GM12878 (cell line): ENCODE measurements around the gene GTF2H1. TPM values are rescaled to one million over a fixed set of nuclear protein-coding genes. Genes with fewer than 3 reads are reported as not detected.

Experiments used
- ATAC-seq: fragments of 200-7000 bp; cut with Tn5 transposase; 3 replicates; pipeline ENCODE4 v1.9.1; 2020; ENCODE audit warnings: mild to moderate bottlenecking, moderate library complexity
- BruUV-seq: library from RNA; stranded (reverse); fragments of 400-500 nt; replicated peaks from 2 replicates; lab custom pipeline; 2021; lab: Mats Ljungman, UMichigan
- CTCF ChIA-PET: fragments of 300-600 bp; sonication (Branson Sonifier 250); formaldehyde crosslinking; extraction: SDS; loops from one replicate; lab custom pipeline; 2021; ENCODE audit warnings: inconsistent platforms; lab: Yijun Ruan, JAX
- POLR2A ChIA-PET: fragments of 350-600 bp; formaldehyde crosslinking; extraction: SDS; loops from one replicate; lab custom pipeline; 2021; ENCODE audit warnings: inconsistent platforms; lab: Charles Lee
- RAD21 ChIA-PET: fragments of 300-600 bp; sonication (Branson Sonifier 250); formaldehyde crosslinking; loops from one replicate; lab custom pipeline; 2023; ENCODE audit warnings: antibody characterized with exemption; ENCODE audit not compliant: unreplicated experiment; lab: Charles Lee
- SMC1A ChIA-PET: fragments of 300-600 bp; sonication (Branson Sonifier 250); formaldehyde crosslinking; loops from one replicate; lab custom pipeline; 2023; ENCODE audit not compliant: unreplicated experiment, uncharacterized antibody; lab: Charles Lee
- DNase-seq: peaks from one replicate; pipeline ENCODE4 v3.0.0-alpha.2; 2011; ENCODE audit warnings: low read depth, low spot score
- FAIRE-seq: peaks from 3 replicates; lab custom pipeline; 2011; peaks lifted over from hg19 to GRCh38; lab: Jason Lieb, UNC
- H2AFZ ChIP-seq: 2 replicates; pipeline ENCODE4 v1.6.0; 2011; ENCODE audit warnings: low read depth, low read length, control low read depth; ENCODE audit not compliant: control insufficient read depth
- H3K27ac ChIP-seq: 2 replicates; pipeline ENCODE4 v1.5.1; 2011; ENCODE audit warnings: control low read depth; ENCODE audit not compliant: control insufficient read depth, insufficient read depth
- H3K27me3 ChIP-seq, 2 experiments: replicated peaks in 1 of 2; 2 replicates each; pipeline versions ENCODE4 v1.6.0 to v1.6.1; 2011; ENCODE audit warnings: low read length in 1 of 2; ENCODE audit not compliant: control insufficient read depth in 2 of 2, insufficient read depth in 2 of 2
- H3K36me3 ChIP-seq, 2 experiments: 2 replicates each; pipeline ENCODE4 v1.5.1; 2011; ENCODE audit warnings: low read length in 1 of 2; ENCODE audit not compliant: control insufficient read depth in 2 of 2, insufficient read depth in 2 of 2
- H3K4me1 ChIP-seq: 2 replicates; pipeline ENCODE4 v1.6.1; 2011; ENCODE audit warnings: mild to moderate bottlenecking, low read length, moderate library complexity, mixed read lengths; ENCODE audit not compliant: control insufficient read depth, insufficient read depth
- H3K4me2 ChIP-seq: 2 replicates; pipeline ENCODE4 v1.6.0; 2011; ENCODE audit warnings: control low read depth; ENCODE audit not compliant: control insufficient read depth, insufficient read depth
- H3K4me3 ChIP-seq: fragments of 200-600 bp; sonication (generic); 2 replicates; pipeline ENCODE4 v1.5.1; 2016
- H3K79me2 ChIP-seq: 2 replicates; pipeline ENCODE4 v1.6.0; 2011; ENCODE audit warnings: low read length; ENCODE audit not compliant: control insufficient read depth, insufficient read depth
- H3K9ac ChIP-seq: 2 replicates; pipeline ENCODE4 v1.8.0; 2011; ENCODE audit warnings: low read length, control low read depth, mixed read lengths; ENCODE audit not compliant: control insufficient read depth, insufficient read depth
- H3K9me3 ChIP-seq: replicated peaks from 3 replicates; pipeline ENCODE4 v1.5.1; 2011; ENCODE audit warnings: mild to moderate bottlenecking, low read length; ENCODE audit not compliant: control insufficient read depth, insufficient read depth
- H4K20me1 ChIP-seq: 2 replicates; pipeline ENCODE4 v1.6.0; 2011; ENCODE audit not compliant: control insufficient read depth, insufficient read depth
- ASH2L ChIP-seq: fragments of 300-600, 200-600 bp; sonication (generic); IDR thresholded peaks from 2 replicates; pipeline ENCODE4 v1.6.1; 2017; ENCODE audit warnings: low read depth, mild to moderate bottlenecking, borderline replicate concordance
- BMI1 ChIP-seq: fragments of 450-650 bp; IDR thresholded peaks from 2 replicates; pipeline ENCODE4 v1.6.1; 2016; ENCODE audit warnings: mild to moderate bottlenecking, moderate library complexity, borderline replicate concordance
- CREM ChIP-seq: IDR thresholded peaks from 2 replicates; pipeline ENCODE4 v1.6.1; 2014; ENCODE audit warnings: antibody characterized with exemption, low read depth
- HDAC2 ChIP-seq: fragments of 200-600 bp; sonication (generic); IDR thresholded peaks from 2 replicates; pipeline ENCODE4 v1.6.1; 2017
- SMAD5 ChIP-seq: IDR thresholded peaks from 2 replicates; pipeline ENCODE4 v1.6.1; 2016; ENCODE audit warnings: antibody characterized with exemption, low read depth
- SREBF2 ChIP-seq: IDR thresholded peaks from 2 replicates; pipeline ENCODE4 v1.6.1; 2012; ENCODE audit warnings: mild to moderate bottlenecking, low read length
- TBL1XR1 ChIP-seq: IDR thresholded peaks from 2 replicates; pipeline ENCODE4 v1.6.1; 2012; ENCODE audit warnings: low read depth, low read length, improper control_type of control experiment
- TCF3 ChIP-seq: IDR thresholded peaks from 2 replicates; pipeline ENCODE4 v1.6.1; 2012; ENCODE audit warnings: low read depth, mild to moderate bottlenecking, low read length, borderline replicate concordance; ENCODE audit not compliant: insufficient read depth
- ZNF24 ChIP-seq: fragments of 450-650 bp; IDR thresholded peaks from 2 replicates; pipeline ENCODE4 v1.6.1; 2017; ENCODE audit warnings: antibody characterized with exemption, mild to moderate bottlenecking
- ZNF274 ChIP-seq: IDR thresholded peaks from one replicate; pipeline ENCODE4 v1.8.0; 2011; ENCODE audit not compliant: insufficient read length, insufficient read depth
- WGBS: methylation state at CpG from one replicate; pipeline ENCODE4 v1.1.6; 2016; ENCODE audit warnings: low lambda C conversion rate; ENCODE audit not compliant: insufficient replicate concordance, insufficient coverage; ENCODE audit errors: missing lambda C conversion rate; 5-methylcytosine and 5-hydroxymethylcytosine counted together
- in situ Hi-C: fragments of 300-500 bp; cut with MboI; formaldehyde crosslinking; loops from 9 replicates; pipeline ENCODE4 v1.14.3; 2018; ENCODE audit warnings: mixed read lengths
- intact Hi-C: fragments of 100-400 bp; cut with micrococcal nuclease; formaldehyde crosslinking; loops from one replicate; pipeline ENCODE4 v1.14.2; 2022; ENCODE audit not compliant: unreplicated experiment
- polyA plus RNA-seq, 11 experiments: library from polyadenylated mRNA; depleted of rRNA in 4 of 11; unstranded in 6 of 11; stranded (reverse) in 5 of 11; fragments of >200 nt; fragmentation: Nextera tagmentation in 4 of 11; fragmentation: Illumina TruSeq in 1 of 11; extraction: Ambion mirVana in 4 of 11; extraction: Trizol in 1 of 11; gene quantifications; 1 replicate in 1 of 11; 2 replicates in 10 of 11; pipeline versions ENCODE4 v1.2.1 to v1.2.3, GENCODE V29; 2011 to 2016; ENCODE audit warnings: inconsistent platforms in 2 of 11, missing spikeins in 2 of 11, low read depth in 1 of 11
- total RNA-seq, 4 experiments: library from RNA; depleted of rRNA in 3 of 4; stranded (reverse); fragments of >200 nt in 3 of 4; fragmentation: Illumina TruSeq in 1 of 4; extraction: Trizol in 1 of 4; gene quantifications; 2 replicates each; pipeline versions ENCODE4 v1.2.1 to v1.2.3, GENCODE V29; 2013 to 2021

The GTF2H1 gene
- total and polyA plus RNA-seq, 10 of the 15 experiments (the other 5 are each of a cell fraction or from before 2014, with no cell fraction given): 36.7 to 68.8 (median 46.6) TPM

DNA sequence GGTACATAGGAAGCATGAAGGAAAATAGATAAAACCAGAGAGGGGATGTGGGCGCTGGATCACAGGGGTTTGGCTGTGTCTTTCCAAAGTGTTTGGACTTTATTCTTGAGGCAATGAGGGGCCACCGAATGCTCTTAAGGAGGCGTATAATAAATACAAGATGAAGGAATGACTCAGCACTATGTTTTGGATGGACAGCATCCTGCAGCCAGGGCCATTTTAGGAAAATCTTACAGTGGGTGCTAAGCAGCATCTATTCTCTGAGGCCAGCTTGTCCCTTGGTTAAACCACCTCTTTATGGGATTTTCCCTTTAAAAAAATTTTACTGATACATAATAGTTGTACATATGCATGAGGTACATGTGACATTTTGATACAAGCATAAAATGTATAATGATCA lies 67.7 kb downstream of the GTF2H1 start:
- no peak overlapping the region for H2AFZ ChIP-seq
- H3K36me3 ChIP-seq: no peaks in the 10 kb centered on the region
- ChIA-PET CTCF (no interaction called here), RAD21 (no interaction called here), POLR2A (interaction anchor here (1.5 kb wide), 1 partner anchor 10 kb away, joined by 6 read pairs; no protein-coding TSS in a partner anchor), SMC1A (interaction anchor here (1.4 kb wide), 1 partner anchor 10 kb away, joined by 3 read pairs; no protein-coding TSS in a partner anchor)
- H3K4me3 ChIP-seq: no peak overlapping the region
- no peak for DNase-seq
- intact Hi-C loops (loop anchor here (10.0 kb wide), 1 partner anchor 135 kb away; the partner anchor contains the start of gene TSG101), in situ Hi-C loops (no loop called here)
- no peak overlapping the region for H3K27ac ChIP-seq
- TF ChIP-seq HDAC2: no peak
- no peak for TF ChIP-seq BMI1
- TF ChIP-seq SMAD5: no peak
- no peak for TF ChIP-seq TCF3
- TF ChIP-seq ZNF24: no peak
- TF ChIP-seq ZNF274: no peak
- TF ChIP-seq SREBF2: no peak
- TF ChIP-seq CREM: no peak
- no peak for TF ChIP-seq TBL1XR1
- no peak for TF ChIP-seq ASH2L
- 98% methylated on average over 3 of the region's 3 CpGs for WGBS
- no TSS peak for BruUV-seq
- no peak for FAIRE-seq
- no peaks in the 10 kb centered on the region; the same call in 2 of the 3 replicates for H3K9me3 ChIP-seq
- no peak for ATAC-seq
- H3K4me2 ChIP-seq: no peak overlapping the region
- H3K9ac ChIP-seq: no peak overlapping the region
- no peaks in the 10 kb centered on the region for H4K20me1 ChIP-seq
- peaks cover 15% of the 10 kb centered on the region for H3K4me1 ChIP-seq
- no peaks in the 10 kb centered on the region for H3K27me3 ChIP-seq
- peaks cover 16% of the 10 kb centered on the region for H3K79me2 ChIP-seq
